Endothelial cell of umbilical vein (primary cell): ENCODE measurements around the gene KCNK13. TPM values are rescaled to one million over a fixed set of nuclear protein-coding genes. Genes with fewer than 3 reads are reported as not detected.
"Not testable (repeated sequence)": the region's sequence is repeated elsewhere in the genome, so short reads cannot be mapped to it uniquely, and the experiment has no call there.

Experiments used
- BruUV-seq: library from RNA; stranded (reverse); fragments of 400-500 nt; replicated peaks from 2 replicates; lab custom pipeline; 2021; lab: Mats Ljungman, UMichigan
- CTCF ChIA-PET: fragments of 300-600, 350-600 bp; sonication (Branson Sonifier 250); formaldehyde crosslinking; loops from one replicate; lab custom pipeline; 2021; ENCODE audit warnings: antibody characterized with exemption, inconsistent platforms; lab: Charles Lee
- POLR2A ChIA-PET: fragments of 300-600, 350-600 bp; sonication (Branson Sonifier 250); formaldehyde crosslinking; loops from one replicate; lab custom pipeline; 2021; ENCODE audit warnings: antibody characterized with exemption, inconsistent platforms; lab: Charles Lee
- DNase-seq: peaks from one replicate; pipeline ENCODE4 v3.0.0-alpha.2; 2011; ENCODE audit warnings: low read depth, low spot score
- FAIRE-seq: peaks from 2 replicates; lab custom pipeline; 2011; peaks lifted over from hg19 to GRCh38; lab: Jason Lieb, UNC
- H2AFZ ChIP-seq: 2 replicates; pipeline ENCODE4 v1.6.0; 2012; ENCODE audit warnings: low read depth, low read length, control low read depth, inconsistent platforms
- H3K27ac ChIP-seq: 2 replicates; pipeline ENCODE4 v1.5.1; 2011; ENCODE audit warnings: low read depth, mild to moderate bottlenecking, control low read depth, low read length, moderate library complexity; ENCODE audit not compliant: insufficient read depth
- H3K27me3 ChIP-seq, 2 experiments: 2 replicates each; pipeline versions ENCODE4 v1.6.0 to v1.6.1; 2011; ENCODE audit warnings: low read length in 2 of 2, mixed read lengths in 1 of 2; ENCODE audit not compliant: control insufficient read depth in 2 of 2, insufficient read depth in 2 of 2
- H3K36me3 ChIP-seq, 2 experiments: 2 replicates in 1 of 2; 3 replicates in 1 of 2; pipeline ENCODE4 v1.5.1; 2011; ENCODE audit warnings: low read length in 2 of 2, mild to moderate bottlenecking in 1 of 2, moderate library complexity in 1 of 2; ENCODE audit not compliant: control insufficient read depth in 2 of 2, insufficient read depth in 2 of 2; ENCODE audit errors: extremely low read depth in 1 of 2
- H3K4me1 ChIP-seq: 3 replicates; pipeline ENCODE4 v1.5.1; 2011; ENCODE audit warnings: mild to moderate bottlenecking, low read length; ENCODE audit not compliant: control insufficient read depth, insufficient read depth; ENCODE audit errors: extremely low read depth
- H3K4me2 ChIP-seq: 2 replicates; pipeline ENCODE4 v1.6.1; 2011; ENCODE audit warnings: low read length, control low read depth, mixed read lengths; ENCODE audit not compliant: insufficient read depth
- H3K4me3 ChIP-seq, 3 experiments: fragments of 200-600 bp in 1 of 3; sonication (generic), shearing (Covaris generic) in 1 of 3; replicated peaks in 1 of 3; 2 replicates each; pipeline ENCODE4 v1.5.1; 2011 to 2016; ENCODE audit warnings: control low read depth in 3 of 3, low read length in 3 of 3, mild to moderate bottlenecking in 2 of 3, inconsistent platforms in 1 of 3, low read depth in 1 of 3, moderate library complexity in 1 of 3; ENCODE audit not compliant: insufficient read depth in 1 of 3
- H3K79me2 ChIP-seq: 2 replicates; pipeline ENCODE4 v1.6.0; 2012; ENCODE audit warnings: low read length, inconsistent platforms; ENCODE audit not compliant: control insufficient read depth, insufficient read depth
- H3K9ac ChIP-seq: replicated peaks from 2 replicates; pipeline ENCODE3; 2011; ENCODE audit warnings: low read length, control low read depth; ENCODE audit not compliant: insufficient read depth; ENCODE audit errors: extremely low read depth
- H3K9me1 ChIP-seq: replicated peaks from 3 replicates; pipeline ENCODE4 v1.6.0; 2011; ENCODE audit warnings: mild to moderate bottlenecking, low read length; ENCODE audit not compliant: control insufficient read depth, insufficient read depth; ENCODE audit errors: extremely low read depth
- H3K9me3 ChIP-seq: replicated peaks from 2 replicates; pipeline ENCODE4 v1.5.1; 2012; ENCODE audit warnings: low read length, inconsistent platforms; ENCODE audit not compliant: control insufficient read depth, insufficient read depth
- H4K20me1 ChIP-seq: replicated peaks from 2 replicates; pipeline ENCODE3; 2011; ENCODE audit warnings: mild to moderate bottlenecking, low read length; ENCODE audit not compliant: control insufficient read depth, insufficient read depth; ENCODE audit errors: extremely low read depth
- EZH2 ChIP-seq: IDR thresholded peaks from 2 replicates; pipeline ENCODE4 v1.6.1; 2012; ENCODE audit warnings: borderline replicate concordance, low read depth, mild to moderate bottlenecking, moderate library complexity, low read length, inconsistent platforms; ENCODE audit not compliant: severe bottlenecking
- FOS ChIP-seq: IDR thresholded peaks from 2 replicates; pipeline ENCODE4 v1.6.1; 2011; ENCODE audit warnings: mild to moderate bottlenecking, low read length, moderate library complexity, borderline replicate concordance; ENCODE audit not compliant: insufficient read depth
- GATA2 ChIP-seq: IDR thresholded peaks from 2 replicates; pipeline ENCODE4 v1.7.0; 2011; ENCODE audit warnings: low read depth, mild to moderate bottlenecking, moderate library complexity, mixed read lengths, low read length; ENCODE audit not compliant: insufficient read length, insufficient read depth
- JUN ChIP-seq: IDR thresholded peaks from 2 replicates; pipeline ENCODE4 v1.6.1; 2011; ENCODE audit warnings: borderline replicate concordance, low read depth; ENCODE audit not compliant: insufficient read length, insufficient read depth
- MYC ChIP-seq: IDR thresholded peaks from one replicate; pipeline ENCODE4 v1.6.1; 2011; ENCODE audit warnings: mild to moderate bottlenecking, low read depth, low read length
- POLR2A ChIP-seq: IDR thresholded peaks from 2 replicates; pipeline ENCODE4 v1.6.1; 2012; ENCODE audit warnings: low read depth, mild to moderate bottlenecking, control low read depth, low read length
- POLR2AphosphoS5 ChIP-seq: IDR thresholded peaks from 2 replicates; pipeline ENCODE4 v1.6.1; 2012; ENCODE audit warnings: low read depth, mild to moderate bottlenecking, control low read depth, low read length, moderate library complexity; ENCODE audit not compliant: insufficient read depth
- dilution Hi-C: fragments of 300-500 bp; cut with MboI; formaldehyde crosslinking; loops from one replicate; pipeline ENCODE4 v1.15.0; 2019; ENCODE audit warnings: low sequenced_read_pairs; ENCODE audit not compliant: extremely low pct_ligation_motif_present
- intact Hi-C: fragments of 100-400 bp; cut with micrococcal nuclease; formaldehyde crosslinking; loops from one replicate; pipeline ENCODE4 v1.10.0; 2022
- polyA plus RNA-seq, 4 experiments: library from polyadenylated mRNA; depleted of rRNA in 3 of 4; stranded (reverse) in 3 of 4; unstranded in 1 of 4; fragments of >200 nt; gene quantifications; 2 replicates each; pipeline versions ENCODE4 v1.2.1 to v1.2.3, GENCODE V29; 2011 to 2012; ENCODE audit warnings: missing spikeins in 1 of 4
- total RNA-seq: library from RNA; stranded (reverse); gene quantifications from 2 replicates; pipeline ENCODE4 v1.2.3, GENCODE V29; 2021
- TF ChIP-seq, protein P1 (sequence below): IDR thresholded peaks from 2 replicates; pipeline ENCODE4 v1.6.1; 2011; ENCODE audit not compliant: insufficient read depth, insufficient read length
- TF ChIP-seq, protein P2 (sequence below), 2 donors: IDR thresholded peaks; 1 replicate in 1 of 2; 2 replicates in 1 of 2; pipeline ENCODE4 v1.5.1; 2011; ENCODE audit warnings: low read length in 2 of 2, mild to moderate bottlenecking in 2 of 2, moderate library complexity in 2 of 2, control low read depth in 1 of 2, inconsistent platforms in 1 of 2, low read depth in 1 of 2; ENCODE audit not compliant: insufficient read depth in 1 of 2; ENCODE audit errors: extremely low read depth in 1 of 2

Gene KCNK13
- total and polyA plus RNA-seq, 2 donors (not counting 3 experiments of a cell fraction or from before 2014, with no cell fraction given) = not detected

DNA sequence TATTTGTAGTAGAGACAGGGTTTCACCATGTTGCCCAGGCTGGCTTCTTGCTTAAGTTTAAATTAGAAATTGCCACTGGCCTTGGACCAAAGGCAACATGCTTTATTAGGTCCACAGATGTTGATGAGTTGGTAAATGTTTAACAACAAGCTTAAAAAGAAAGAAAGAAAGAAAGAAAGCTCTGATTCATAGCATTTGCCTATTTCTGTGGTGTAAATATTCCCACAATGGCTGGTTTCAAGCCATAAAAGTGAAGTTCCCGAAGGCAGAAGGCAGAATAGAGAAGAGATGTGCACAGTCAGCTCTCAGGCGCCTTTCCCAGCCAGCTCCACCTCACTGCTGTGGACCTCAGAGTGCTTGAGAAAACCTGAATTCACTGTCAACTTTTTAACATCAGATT lies 26.4 kb downstream of the KCNK13 start:
- no peak for TF ChIP-seq GATA2
- no peak for TF ChIP-seq EZH2
- TF ChIP-seq POLR2AphosphoS5 = no peak
- no peak for TF ChIP-seq POLR2A
- TF ChIP-seq JUN = no peak
- TF ChIP-seq MYC = no peak
- TF ChIP-seq, protein P1, sequence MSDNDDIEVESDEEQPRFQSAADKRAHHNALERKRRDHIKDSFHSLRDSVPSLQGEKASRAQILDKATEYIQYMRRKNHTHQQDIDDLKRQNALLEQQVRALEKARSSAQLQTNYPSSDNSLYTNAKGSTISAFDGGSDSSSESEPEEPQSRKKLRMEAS = no peak
- TF ChIP-seq, protein P2, sequence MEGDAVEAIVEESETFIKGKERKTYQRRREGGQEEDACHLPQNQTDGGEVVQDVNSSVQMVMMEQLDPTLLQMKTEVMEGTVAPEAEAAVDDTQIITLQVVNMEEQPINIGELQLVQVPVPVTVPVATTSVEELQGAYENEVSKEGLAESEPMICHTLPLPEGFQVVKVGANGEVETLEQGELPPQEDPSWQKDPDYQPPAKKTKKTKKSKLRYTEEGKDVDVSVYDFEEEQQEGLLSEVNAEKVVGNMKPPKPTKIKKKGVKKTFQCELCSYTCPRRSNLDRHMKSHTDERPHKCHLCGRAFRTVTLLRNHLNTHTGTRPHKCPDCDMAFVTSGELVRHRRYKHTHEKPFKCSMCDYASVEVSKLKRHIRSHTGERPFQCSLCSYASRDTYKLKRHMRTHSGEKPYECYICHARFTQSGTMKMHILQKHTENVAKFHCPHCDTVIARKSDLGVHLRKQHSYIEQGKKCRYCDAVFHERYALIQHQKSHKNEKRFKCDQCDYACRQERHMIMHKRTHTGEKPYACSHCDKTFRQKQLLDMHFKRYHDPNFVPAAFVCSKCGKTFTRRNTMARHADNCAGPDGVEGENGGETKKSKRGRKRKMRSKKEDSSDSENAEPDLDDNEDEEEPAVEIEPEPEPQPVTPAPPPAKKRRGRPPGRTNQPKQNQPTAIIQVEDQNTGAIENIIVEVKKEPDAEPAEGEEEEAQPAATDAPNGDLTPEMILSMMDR (IDR thresholded peaks at IDR 0.05; ENCODE audit: extremely low read depth in 1 of 2, insufficient read depth in 1 of 2, low read depth in 1 of 2, low read length in 2 of 2) = no peak
- no peak for TF ChIP-seq FOS
- Histone ChIP-seq H2AFZ (no peak overlapping the region), H3K79me2 (no peaks in the 10 kb centered on the region), H4K20me1 (no peaks in the 10 kb centered on the region), H3K36me3 (no peaks in the 10 kb centered on the region), H3K4me2 (no peak overlapping the region), H3K27ac (no peak overlapping the region), H3K9me1 (no peaks in the 10 kb centered on the region), H3K4me3 (no peak overlapping the region), H3K27me3 (peaks cover 0 to 6% of the 10 kb centered on the region in 2 experiments), H3K9ac (no peak overlapping the region), H3K9me3 (no peaks in the 10 kb centered on the region), H3K4me1 (no peaks in the 10 kb centered on the region)
- POLR2A ChIA-PET = interaction anchor here (0.6 kb wide), 1 partner anchor 152 kb away, joined by 6 read pairs; no protein-coding TSS in a partner anchor
- dilution Hi-C loops = no loop called here
- no TSS peak for BruUV-seq
- DNase-seq (no peak), FAIRE-seq (no peak)
- CTCF ChIA-PET = no interaction called here
- intact Hi-C loops = no loop called here

DNA sequence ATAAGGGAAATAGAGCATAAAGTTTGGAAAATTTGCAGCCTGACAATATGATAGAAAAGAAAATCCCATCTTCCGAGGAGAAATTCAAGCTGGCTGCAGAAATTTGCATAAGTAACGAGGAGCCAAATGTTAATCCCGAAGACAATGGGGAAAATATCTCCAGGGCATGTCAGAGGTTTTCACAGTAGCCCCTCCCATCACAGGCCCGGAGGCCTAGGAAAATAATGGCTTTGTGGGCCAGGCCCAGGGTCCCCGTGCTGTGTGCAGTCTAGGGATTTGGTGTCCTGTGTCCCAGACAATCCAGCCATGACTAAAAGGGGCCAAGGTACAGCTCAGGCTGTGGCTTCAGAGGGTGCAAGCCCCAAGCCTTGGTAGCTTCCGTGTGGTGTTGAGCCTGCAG lies 27.7 kb downstream of the KCNK13 start:
- H3K4me1 ChIP-seq, H3K79me2 ChIP-seq, H4K20me1 ChIP-seq, FAIRE-seq, dilution Hi-C loops, H3K4me3 ChIP-seq, POLR2A ChIA-PET, intact Hi-C loops, H2AFZ ChIP-seq, H3K27ac ChIP-seq, CTCF ChIA-PET, BruUV-seq, H3K9me1 ChIP-seq, H3K36me3 ChIP-seq, H3K4me2 ChIP-seq, H3K27me3 ChIP-seq, DNase-seq, H3K9ac ChIP-seq, H3K9me3 ChIP-seq: not testable (repeated sequence)
